ENCODE measurements around the gene ALG12.

The ALG12 gene

DNA sequence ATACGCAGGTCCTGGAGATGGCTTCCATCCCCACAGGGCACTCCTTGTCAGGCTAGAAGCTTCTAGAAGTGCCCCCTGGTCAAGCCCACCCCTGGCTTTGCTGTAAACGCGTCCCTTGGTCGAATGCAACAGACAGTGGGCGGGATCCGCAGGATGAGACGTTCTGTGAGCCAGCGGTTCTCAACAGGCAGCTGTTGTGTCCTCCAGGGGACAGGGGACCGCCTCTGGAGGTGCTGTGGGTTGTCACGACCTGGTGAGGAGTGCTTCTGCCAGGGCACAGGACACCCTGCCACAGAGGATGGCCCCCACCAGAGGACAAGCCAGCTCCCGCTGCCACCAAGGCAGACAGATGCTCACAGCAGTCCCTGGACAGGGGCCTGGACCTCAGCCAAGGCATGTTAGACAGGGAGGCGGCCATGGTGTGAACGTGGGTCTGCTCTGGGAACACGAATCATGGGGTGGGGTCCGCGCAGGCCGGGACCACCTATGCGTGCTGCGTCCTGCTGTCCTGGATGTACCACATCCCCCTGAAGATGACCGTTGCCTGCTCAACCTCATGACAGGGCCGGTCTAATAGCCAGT is 11.8 kb upstream of the ALG12 start:
- no peak for DNase-seq (ENCODE audit: low read depth)

DNA sequence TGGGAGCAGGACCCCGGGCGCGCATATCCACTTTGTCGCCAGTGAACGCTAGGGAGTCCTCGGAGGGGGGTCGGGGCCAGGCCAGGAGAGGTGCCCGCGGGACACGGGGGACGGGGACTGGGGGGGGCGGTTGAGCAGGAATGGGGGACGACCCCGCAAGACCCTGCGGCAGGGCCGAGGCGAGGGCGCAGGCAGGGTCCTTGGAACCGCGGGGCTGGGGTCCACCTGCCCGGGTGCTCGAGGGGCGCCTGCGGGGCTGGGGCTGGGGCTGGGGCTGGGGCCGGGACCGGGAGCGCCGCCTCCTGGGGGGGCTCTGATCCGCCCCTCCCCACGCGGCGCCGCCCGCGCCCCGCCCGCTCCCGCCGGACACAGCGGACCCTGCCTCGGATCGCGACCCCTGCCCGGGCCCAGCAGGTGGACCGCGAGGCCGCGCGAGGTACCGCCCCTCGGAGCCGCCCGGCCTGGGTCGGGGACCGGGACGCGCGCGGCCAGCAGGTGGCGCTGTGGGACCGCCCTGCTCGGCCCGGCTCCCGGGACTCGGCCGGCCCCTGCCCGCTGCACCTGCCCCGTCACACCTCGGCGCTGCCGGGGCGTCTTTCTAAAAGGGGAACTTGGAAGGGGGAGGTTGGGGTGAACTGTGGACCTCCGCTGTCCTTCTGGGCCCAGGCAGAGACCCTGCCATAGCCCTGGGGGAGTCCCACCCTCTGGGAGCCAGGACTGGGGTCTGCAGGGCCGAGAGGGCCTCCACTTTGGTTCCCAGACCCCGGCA is 11.2 kb upstream of the ALG12 start:
- DNase-seq (ENCODE audit: low read depth), result no peak

DNA sequence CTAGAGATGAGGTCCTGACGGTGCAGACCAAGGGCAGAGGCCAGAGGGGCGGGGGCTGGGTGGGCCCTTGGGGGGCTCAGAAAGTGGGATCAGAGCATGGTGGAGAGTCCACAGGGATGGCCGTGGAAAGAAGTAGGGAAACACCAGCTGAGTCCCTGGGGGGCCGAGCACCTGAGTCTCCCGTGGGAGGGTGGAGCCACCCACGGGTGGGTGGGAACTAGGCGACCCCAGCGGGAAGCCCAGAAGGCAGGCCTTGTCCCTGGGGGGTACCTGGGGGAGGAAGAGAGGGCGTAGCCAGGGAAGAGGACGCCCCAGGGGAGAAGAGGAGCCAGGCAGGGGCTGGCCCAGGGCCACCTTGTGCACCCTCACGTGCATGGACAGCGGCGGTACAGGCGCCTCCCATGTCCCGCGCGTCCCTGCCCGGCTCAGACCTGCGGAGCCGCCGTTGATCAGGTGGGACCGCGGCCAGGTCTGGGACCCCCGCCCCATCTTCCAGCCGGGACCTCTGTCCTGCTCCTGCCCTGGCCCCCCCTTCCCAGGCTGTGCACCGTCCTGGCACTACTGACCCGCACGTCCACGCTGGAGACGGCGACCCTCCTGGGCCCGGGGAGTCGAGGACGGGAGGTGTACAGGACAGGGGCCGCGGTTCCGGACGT is 10.4 kb upstream of the ALG12 start:
- no peak for DNase-seq (ENCODE audit: low read depth)

DNA sequence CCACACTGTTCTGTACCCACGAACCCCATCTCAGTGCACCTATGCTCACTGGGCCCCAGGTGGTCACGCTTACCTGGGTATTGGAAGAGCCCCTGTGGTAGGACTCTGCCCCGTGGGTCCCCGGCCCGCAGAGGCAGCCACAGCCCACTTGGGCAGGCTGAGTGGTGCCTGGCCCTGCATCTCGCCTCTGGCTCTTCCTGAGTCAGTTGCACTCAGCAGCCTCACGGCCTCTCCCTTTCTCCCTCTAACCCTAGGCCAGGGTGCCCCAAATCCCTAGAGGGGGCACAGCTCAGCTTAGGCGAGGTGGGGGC is 9.9 kb upstream of the ALG12 start:
- DNase-seq (ENCODE audit: low read depth), result no peak

DNA sequence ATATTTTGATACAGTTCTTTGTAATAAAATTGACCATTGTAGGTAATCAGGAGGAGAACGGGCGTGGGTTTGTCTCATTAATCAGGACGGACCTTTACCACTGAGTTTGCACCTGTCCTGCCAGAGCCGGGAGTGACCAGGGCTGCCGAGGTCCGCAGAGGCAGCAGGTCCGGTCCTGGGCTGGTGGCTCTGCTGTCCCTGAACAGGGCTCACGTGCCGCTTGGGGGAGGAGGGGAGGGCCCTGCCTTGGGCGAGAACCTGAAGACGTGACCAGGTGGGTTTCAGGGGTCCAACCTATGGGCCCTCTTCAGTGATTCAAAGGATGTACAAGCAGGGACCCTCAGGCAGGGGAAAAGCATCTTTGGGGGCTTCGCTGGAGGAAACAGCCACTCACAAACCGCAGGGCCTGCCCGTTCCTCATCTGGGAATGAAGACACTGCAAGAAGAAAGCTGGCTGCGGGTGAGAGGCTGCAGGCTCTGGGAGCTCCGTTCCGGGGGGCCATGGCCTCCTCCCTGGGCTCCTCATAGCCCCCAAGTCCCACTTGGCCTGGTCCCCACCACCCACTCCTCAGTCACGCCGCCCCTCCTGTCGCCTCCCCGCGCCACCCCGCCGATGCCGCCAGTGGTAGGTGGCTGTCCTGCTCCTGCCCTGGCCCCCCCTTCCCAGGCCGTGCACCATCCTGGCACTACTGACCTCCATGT is 9.4 kb upstream of the ALG12 start:
- DNase-seq (ENCODE audit: low read depth), result no peak

DNA sequence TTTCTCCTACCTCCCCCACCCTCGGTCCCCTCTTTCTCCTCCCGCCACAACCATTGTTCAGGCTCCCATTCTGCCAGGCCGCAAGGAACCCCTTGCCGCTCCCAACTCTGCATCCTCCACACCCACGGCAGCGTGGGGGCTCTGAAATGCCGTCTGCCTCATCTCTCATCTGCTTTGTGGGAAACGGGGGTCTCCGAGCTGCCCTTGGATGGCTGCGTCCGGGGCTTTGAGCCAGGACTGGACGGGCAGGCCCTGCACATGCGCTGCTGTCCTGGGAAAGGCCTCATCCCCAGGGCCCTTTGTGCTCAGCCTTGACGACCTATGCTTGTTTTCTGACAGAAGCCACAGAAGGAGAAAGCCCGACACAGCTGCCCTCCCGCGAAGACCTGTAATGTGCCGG is 8.7 kb upstream of the ALG12 start:
- no peak for DNase-seq (ENCODE audit: low read depth)

DNA sequence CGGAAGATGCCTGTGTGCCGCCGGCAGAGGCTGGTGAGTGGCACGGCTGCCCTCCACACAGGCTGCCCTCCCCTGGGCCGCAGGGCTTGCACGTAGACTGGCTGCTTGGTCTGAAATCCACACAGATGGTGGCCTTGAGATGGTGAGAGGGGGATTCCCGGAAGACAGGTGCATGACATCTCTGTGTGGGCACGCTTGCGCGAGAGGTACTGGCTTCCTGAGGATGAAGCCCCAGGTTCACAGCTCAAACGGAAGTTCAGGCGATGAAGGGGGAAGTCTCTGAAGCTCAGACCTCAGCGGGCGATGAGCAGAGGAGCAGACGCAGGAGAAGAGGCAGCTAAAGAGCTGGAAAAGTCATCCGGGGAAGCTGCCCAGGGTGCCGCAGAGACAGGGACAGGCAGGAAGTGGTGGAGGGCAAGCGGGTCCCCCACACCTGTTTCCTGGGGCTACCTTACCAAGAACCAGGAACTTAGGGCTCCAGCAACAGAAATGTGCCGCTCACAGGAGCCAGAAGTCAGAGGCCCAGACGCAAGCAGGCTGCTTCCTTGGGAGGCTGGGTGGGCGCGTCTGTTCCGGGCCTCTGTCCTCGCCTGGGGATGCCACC is 7.4 kb upstream of the ALG12 start:
- DNase-seq (ENCODE audit: low read depth), result no peak

DNA sequence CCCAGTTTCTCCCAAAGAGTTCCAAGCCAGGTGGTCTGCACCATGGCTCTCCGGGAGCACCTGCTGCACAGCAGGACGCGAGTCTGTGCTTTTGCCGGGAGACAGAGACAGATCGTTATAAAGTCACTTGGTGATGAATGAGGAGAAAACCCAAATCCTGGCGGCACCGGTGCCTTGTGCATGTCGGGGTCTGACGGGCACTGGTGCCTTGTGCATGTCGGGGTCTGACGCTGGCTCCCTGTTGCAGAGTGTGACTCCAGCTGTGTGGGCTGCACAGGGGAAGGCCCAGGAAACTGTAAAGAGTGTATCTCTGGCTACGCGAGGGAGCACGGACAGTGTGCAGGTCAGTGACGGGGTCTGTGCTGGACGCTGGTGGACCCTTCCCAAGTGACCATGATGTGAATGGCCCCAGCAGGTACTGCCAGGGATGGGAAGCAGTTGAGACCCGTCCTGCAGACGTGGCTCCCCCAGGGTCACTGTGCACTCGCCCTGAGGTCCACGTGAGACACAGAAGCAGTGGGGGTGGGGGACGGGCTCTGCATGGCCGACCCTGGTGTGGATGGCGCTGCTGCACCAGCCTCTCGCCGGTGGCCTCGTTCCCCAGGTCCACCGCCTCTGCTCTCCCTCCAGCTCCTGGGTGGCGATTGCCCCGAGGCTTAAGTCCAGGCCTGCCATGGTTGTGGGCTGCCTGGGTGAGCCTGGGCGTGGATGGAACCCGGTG is 6.0 kb upstream of the ALG12 start:
- no peak for DNase-seq (ENCODE audit: low read depth)

DNA sequence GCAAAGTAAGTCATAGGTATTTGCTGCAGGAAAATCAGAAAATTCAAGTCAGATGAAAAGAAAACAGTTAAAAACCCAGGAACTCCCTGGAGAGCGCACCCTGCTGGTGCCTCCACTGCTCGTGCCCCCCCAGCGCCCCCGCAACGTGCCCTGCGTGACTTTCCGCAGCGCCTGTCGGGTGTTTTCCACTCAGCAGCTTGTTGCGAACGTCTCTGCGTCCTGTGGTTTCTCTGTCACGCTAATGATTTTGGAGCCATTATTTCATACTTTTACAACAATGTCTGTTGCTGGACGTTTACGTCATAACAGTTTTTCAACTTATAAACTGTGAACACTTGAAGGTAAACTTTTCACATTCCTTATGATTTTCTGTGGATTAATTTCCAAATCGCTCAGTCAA is 5.2 kb upstream of the ALG12 start:
- no peak for DNase-seq (ENCODE audit: low read depth)

DNA sequence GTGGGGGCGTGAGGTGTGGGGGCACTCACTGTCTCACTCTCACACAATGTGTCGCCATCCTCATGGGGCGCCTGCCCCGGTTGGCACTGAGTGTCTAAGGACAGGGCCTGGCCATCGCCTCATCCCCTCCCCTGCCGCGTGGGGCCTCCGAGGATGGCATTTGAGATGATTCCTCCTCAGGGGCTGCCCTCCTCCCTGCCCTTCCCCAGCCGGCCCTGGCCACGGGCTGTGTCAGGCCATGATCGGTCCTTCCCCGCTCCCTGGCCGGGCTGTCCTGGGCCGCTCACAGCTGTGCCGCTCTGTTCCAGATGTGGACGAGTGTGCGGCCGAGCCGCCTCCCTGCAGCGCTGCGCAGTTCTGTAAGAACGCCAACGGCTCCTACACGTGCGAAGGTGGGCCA is 4.7 kb upstream of the ALG12 start:
- DNase-seq (ENCODE audit: low read depth), result no peak

DNA sequence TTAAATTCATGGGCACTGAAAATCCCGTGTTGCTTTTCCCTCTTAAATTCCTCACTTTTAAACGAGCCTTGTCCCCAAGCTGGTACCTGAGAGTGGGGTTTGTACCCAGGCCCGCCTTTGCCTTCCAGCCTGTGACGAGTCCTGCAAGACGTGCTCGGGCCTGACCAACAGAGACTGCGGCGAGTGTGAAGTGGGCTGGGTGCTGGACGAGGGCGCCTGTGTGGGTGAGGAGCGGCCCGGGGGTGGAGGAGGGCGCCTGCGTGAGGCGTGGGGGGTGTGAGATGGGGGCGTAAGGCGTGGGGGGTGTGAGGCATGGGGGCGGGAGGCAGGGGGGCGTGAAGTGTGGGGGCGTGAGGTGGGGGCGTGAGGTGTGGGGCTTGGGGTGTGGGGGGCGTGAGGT is 4.2 kb upstream of the ALG12 start:
- no peak for DNase-seq (ENCODE audit: low read depth)

DNA sequence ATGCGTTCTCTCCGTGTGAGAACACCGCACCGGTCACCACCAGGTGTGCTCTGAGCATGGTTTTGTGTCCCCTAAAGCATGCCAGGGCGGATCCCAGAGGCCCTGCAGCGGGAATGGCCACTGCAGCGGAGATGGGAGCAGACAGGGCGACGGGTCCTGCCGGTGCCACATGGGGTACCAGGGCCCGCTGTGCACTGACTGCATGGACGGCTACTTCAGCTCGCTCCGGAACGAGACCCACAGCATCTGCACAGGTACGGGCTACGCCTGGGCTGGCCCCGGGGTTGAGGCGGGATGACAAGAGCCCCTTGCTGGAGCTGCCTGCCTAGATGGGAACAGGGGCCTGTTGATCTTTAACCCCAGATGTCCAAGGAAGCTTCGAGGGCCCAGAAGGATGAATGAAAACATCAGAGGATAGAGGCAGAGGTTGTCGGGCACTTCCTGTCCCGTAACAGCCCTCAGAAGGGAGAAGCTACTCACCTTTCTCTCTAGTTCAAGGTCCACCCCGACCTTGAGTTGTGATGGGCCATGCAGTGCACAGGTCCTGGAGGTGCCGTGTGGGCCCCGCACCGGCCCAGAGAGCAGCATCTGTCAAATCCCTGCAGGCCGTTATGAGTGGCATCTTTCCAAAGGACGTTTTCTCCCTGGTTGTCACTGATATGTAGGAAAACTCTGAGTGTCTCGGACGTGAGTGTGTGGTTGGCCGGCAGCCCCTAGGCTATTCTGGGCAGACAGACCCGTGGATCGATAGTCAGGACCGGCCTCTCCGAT is 3.5 kb upstream of the ALG12 start:
- DNase-seq (ENCODE audit: low read depth), result no peak

DNA sequence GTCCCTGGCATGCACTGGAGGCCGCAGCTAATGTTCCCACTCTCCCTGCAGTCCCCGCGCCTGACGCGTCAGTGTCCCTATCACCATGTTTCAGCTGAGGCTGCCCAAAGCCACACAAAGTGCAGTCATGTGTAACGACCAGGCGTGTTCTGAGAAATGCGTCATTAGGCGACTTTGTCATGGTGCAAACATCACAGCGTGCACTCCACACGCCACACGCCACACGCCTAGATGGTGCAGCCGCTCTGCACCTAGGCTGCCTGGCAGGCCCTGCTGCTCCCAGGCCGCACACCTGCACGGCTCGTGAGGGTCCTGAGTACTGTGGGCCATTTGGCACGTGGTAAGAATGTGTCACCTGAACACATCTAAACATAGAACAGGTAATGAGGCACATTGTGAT is 2.6 kb upstream of the ALG12 start:
- DNase-seq (ENCODE audit: low read depth), result no peak

DNA sequence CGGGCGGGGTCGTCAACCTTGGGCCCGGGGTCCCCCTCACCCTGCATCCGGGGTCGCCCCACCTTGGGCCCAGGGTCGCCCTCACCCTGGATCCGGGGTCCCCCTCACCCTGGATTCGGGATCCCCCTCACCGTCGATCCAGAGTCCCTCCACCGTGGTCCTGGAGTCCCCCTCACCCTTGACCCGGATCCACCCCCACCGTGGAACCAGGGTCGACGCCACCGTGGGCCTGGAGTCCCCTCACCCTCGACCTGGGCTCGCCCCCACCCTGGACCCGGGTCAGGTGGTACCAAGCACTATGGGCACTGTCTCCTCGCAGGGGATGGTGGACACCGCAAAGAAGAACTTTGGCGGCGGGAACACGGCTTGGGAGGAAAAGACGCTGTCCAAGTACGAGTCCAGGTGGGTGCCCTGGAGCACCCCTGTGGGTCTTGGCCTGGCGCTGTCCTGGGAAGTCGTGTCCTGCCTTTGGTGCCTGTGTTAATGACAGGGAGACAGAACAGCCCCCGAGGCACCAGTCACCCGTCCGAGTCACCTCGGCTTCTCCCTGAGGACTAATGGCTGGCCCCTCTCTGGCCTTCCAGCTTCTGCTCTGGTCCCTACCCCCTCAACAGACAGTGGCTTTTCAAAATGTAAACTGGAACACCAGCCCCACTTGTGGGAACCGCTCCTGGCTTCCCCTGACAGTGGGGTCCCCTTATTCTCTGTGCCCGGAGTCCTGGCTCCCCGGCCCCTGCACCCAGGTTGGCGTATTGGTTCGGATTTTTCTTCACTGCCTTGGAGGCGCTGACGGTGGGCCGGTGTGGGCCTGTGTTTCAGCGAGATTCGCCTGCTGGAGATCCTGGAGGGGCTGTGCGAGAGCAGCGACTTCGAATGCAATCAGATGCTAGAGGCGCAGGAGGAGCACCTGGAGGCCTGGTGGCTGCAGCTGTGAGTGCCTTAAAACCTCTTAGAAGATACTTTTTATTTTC is 958 bp upstream of the ALG12 start:
- no peak for DNase-seq (ENCODE audit: low read depth)

DNA sequence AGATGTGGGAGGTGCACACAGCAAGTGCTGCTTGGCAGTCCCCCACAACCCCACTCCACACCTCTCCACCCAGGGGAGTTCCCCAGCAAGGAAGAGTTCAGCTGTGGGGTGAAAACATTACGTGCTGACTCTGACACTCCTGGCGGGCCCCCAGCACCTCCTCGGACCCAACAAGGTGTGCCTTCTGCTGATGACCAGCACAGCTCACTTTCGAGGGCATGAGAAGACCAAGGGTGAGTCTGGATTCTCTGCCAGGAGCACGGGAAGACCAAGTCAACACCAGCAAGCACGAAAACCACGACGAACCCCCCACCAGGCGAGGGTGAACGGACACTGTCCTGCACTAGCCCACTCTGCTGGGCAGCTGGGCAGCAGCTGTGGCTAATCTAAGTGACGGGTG is 1.4 kb downstream of the ALG12 start:
- DNase-seq (ENCODE audit: low read depth), result no peak

DNA sequence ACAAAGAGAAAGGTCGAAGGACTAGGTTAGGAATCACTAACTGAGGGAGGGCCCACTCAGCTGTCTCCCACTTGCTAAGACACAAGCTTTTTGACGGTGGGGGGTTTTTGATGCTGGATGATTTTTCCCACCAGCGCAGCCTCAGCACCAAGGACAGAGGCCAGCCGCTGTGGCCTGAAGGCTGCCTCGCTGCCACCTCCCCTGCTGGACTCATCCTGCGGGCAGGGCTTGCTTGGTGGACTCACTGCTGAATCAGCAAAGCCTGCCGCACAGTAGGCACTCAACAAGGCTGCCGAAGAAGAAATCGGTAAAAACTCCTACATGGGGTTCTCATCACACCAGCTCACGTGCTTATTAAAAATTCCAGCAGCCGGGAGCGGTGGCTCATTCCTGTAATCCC is 2.6 kb downstream of the ALG12 start:
- DNase-seq (ENCODE audit: low read depth), result no peak

DNA sequence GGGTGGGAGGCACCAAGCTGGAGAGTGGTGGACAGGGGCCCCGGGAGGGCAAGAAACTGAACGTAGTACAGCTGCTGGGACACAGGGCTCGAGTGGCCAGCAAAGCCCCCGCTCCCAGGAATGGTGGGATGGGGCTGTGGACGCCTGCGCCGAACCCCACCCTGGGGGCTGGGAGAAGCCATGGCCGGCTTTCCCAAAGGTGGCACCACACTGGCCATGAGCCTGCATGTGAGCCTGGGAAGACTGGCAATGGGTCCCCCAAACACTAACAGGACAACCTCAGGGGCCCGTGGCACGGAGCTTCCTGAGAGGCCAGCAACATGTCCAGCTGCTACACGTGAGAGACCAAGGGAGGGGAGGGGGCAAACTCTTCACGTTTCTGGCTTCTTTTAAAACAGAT is 4.0 kb downstream of the ALG12 start:
- DNase-seq (ENCODE audit: low read depth), result no peak

DNA sequence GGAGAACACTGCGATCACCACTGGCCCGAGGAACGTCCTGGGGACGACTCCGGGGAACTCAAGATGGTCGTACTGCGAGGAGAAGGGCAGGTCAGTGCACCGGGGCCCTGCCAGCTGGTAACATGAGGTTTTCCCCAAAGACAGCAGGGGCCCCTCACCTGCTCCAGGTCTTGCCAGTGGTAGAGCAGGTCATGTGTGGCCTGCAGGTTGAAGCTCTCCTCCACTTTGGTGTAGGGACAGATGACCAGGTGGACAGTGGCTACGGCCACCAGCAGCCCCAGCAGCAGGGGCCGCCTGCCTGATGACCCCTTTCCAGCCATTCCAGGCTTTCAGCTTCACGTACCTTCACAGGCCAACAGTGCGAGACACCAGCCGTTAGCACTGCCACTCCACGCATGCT is 4.8 kb downstream of the ALG12 start:
- no peak for DNase-seq (ENCODE audit: low read depth)

DNA sequence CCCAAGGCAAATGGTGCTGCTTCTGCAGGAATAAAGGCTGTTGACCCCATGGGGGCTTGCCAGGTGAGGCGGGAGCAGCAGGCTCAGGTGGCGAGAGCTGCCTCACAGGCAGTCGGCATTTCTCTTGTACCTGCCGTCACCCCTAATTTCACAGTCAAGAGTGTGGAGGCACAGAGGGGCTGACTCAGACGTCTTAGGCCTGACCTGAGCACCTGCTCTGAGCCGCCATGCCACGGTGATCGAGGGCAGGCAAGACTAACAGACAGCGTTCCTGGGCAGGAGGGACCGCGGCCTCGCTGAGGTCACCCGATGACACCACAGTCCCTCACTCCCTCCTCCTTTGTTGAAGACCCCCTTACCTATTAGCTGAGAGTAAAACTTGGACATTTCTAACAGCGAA is 5.2 kb downstream of the ALG12 start:
- no peak for DNase-seq (ENCODE audit: low read depth)
